Activated T-cell treated with anti-CD3 and anti-CD28 coated beads, Interleukin-2, amount 50 U/mL, for 1 hour (primary cell): ENCODE measurements around the gene KIF11.
"Not testable (repeated sequence)": the region's sequence is repeated elsewhere in the genome, so short reads cannot be mapped to it uniquely, and the experiment has no call there.

Experiments
- DNase-seq: peaks from one replicate; pipeline ENCODE4 v3.0.0-alpha.2; 2020

The KIF11 gene

GRCh38 chr10:92591550-92592022, 1.3 kb upstream of the KIF11 start:
- DNase-seq: peak; percentile 88

- no peak for DNase-seq
Measured at GRCh38 chr10:92593619-92594588, 974 bp downstream of the KIF11 start.

- no peak for DNase-seq
Measured at GRCh38 chr10:92595505-92595904, 2.6 kb downstream of the KIF11 start.

- no peak for DNase-seq
Measured at GRCh38 chr10:92598321-92598720, 5.4 kb downstream of the KIF11 start.

- no peak for DNase-seq
Measured at GRCh38 chr10:92604841-92605240, 11.9 kb downstream of the KIF11 start.

GRCh38 chr10:92615515-92615914, 22.6 kb downstream of the KIF11 start:
- DNase-seq: no peak

GRCh38 chr10:92619368-92619767, 26.4 kb downstream of the KIF11 start:
- no peak for DNase-seq

GRCh38 chr10:92627845-92628480, 35.0 kb downstream of the KIF11 start:
- DNase-seq: no peak

- no peak for DNase-seq
Measured at GRCh38 chr10:92629945-92630344, 37.0 kb downstream of the KIF11 start.

GRCh38 chr10:92638037-92638436, 45.1 kb downstream of the KIF11 start:
- DNase-seq: no peak

GRCh38 chr10:92640107-92640506, 47.2 kb downstream of the KIF11 start:
- no peak for DNase-seq

GRCh38 chr10:92641492-92641891, 48.6 kb downstream of the KIF11 start:
- no peak for DNase-seq

GRCh38 chr10:92644921-92645320, 52.0 kb downstream of the KIF11 start:
- no peak for DNase-seq

GRCh38 chr10:92650864-92651263, 57.9 kb downstream of the KIF11 start:
- DNase-seq: not testable (repeated sequence)

- no peak for DNase-seq
Measured at GRCh38 chr10:92655426-92655825, 62.5 kb downstream of the KIF11 start.

- no peak for DNase-seq
Measured at GRCh38 chr10:92656266-92656961, 63.5 kb downstream of the KIF11 start.

- no peak for DNase-seq
Measured at GRCh38 chr10:92657024-92657423, 64.1 kb downstream of the KIF11 start.

GRCh38 chr10:92662848-92663247, 69.9 kb downstream of the KIF11 start:
- DNase-seq: no peak

- no peak for DNase-seq
Measured at GRCh38 chr10:92664322-92664721, 71.4 kb downstream of the KIF11 start.

- DNase-seq: no peak
Measured at GRCh38 chr10:92667078-92667477, 74.1 kb downstream of the KIF11 start.

GRCh38 chr10:92677708-92678107, 84.8 kb downstream of the KIF11 start:
- no peak for DNase-seq

- DNase-seq: no peak
Measured at GRCh38 chr10:92678206-92678605, 85.3 kb downstream of the KIF11 start.

- no peak for DNase-seq
Measured at GRCh38 chr10:92681306-92681834, 88.4 kb downstream of the KIF11 start.
